NOMO-1 treated with dmso at 0.1 percent for 144 hours (cell line): Measurements from ENCODE around the gene SNIP1.
"Not testable (repeated sequence)": the region's sequence is repeated elsewhere in the genome, so short reads cannot be mapped to it uniquely, and the experiment has no call there.

Experiments used
- DNase-seq: peaks from one replicate; lab custom pipeline; 2025; ENCODE audit not compliant: unreplicated experiment; lab: John Stamatoyannopoulos, UW

Gene SNIP1

GRCh38 chr1:37559957-37560379, 5.9 kb upstream of the SNIP1 start:
- not testable (repeated sequence) for DNase-seq

GRCh38 chr1:37559080-37559479, 5.0 kb upstream of the SNIP1 start:
- no peak for DNase-seq

- DNase-seq = no peak
Measured at GRCh38 chr1:37558411-37558810, 4.3 kb upstream of the SNIP1 start.

- no peak for DNase-seq
Measured at GRCh38 chr1:37557402-37557801, 3.3 kb upstream of the SNIP1 start.

GRCh38 chr1:37556712-37557196, 2.7 kb upstream of the SNIP1 start, which contains the start of gene DNALI1:
DNALI1 (plus strand) TSS chr1:37556940; CDS start chr1:37556995, 55 bp downstream.
- no peak for DNase-seq

GRCh38 chr1:37553598-37553926, 531 bp downstream of the SNIP1 start:
- no peak for DNase-seq

GRCh38 chr1:37549341-37549740, 4.8 kb downstream of the SNIP1 start:
- DNase-seq = no peak

- DNase-seq = no peak
Measured at GRCh38 chr1:37545019-37545418, 9.1 kb downstream of the SNIP1 start.

GRCh38 chr1:37544530-37544929, 9.6 kb downstream of the SNIP1 start:
- no peak for DNase-seq

GRCh38 chr1:37540036-37540785, 13.9 kb downstream of the SNIP1 start:
- DNase-seq = no peak

GRCh38 chr1:37539154-37539553, 14.9 kb downstream of the SNIP1 start:
- DNase-seq = not testable (repeated sequence)

- no peak for DNase-seq
Measured at GRCh38 chr1:37537378-37537777, 16.7 kb downstream of the SNIP1 start.

GRCh38 chr1:37533317-37534093, 20.6 kb downstream of the SNIP1 start:
- no peak for DNase-seq

- DNase-seq = not testable (repeated sequence)
Measured at GRCh38 chr1:37532418-37533156, 21.5 kb downstream of the SNIP1 start.

GRCh38 chr1:37529888-37530287, 24.2 kb downstream of the SNIP1 start:
- DNase-seq = not testable (repeated sequence)

GRCh38 chr1:37519613-37520012, 34.5 kb downstream of the SNIP1 start:
- DNase-seq = no peak

GRCh38 chr1:37518929-37519328, 35.2 kb downstream of the SNIP1 start:
- DNase-seq = not testable (repeated sequence)

GRCh38 chr1:37518241-37518640, 35.9 kb downstream of the SNIP1 start:
- not testable (repeated sequence) for DNase-seq

- DNase-seq = no peak
Measured at GRCh38 chr1:37517569-37517968, 36.5 kb downstream of the SNIP1 start.

GRCh38 chr1:37515185-37516034, 38.7 kb downstream of the SNIP1 start:
- DNase-seq = no peak
